Caco-2 (cell line): ENCODE results near the gene SLC25A29. TPM values are rescaled to one million over a fixed set of nuclear protein-coding genes. Genes with fewer than 3 reads are reported as not detected.

Experiments used
- BruUV-seq: library from RNA; stranded (reverse); fragments of 400-500 nt; replicated peaks from 2 replicates; lab custom pipeline; 2021; lab: Mats Ljungman, UMichigan
- CTCF ChIA-PET: fragments of 300-600 bp; sonication (Branson Sonifier 250); formaldehyde crosslinking; loops from one replicate; lab custom pipeline; 2022; ENCODE audit warnings: antibody characterized with exemption; lab: Charles Lee
- POLR2A ChIA-PET: fragments of 300-600 bp; sonication (Branson Sonifier 250); formaldehyde crosslinking; loops from one replicate; lab custom pipeline; 2022; ENCODE audit warnings: antibody characterized with exemption; lab: Charles Lee
- DNase-seq, 2 experiments: peaks; one replicate each; pipeline versions ENCODE4 v3.0.0 to v3.0.0-alpha.2; 2020 to 2022
- H3K27me3 ChIP-seq: replicated peaks from 2 replicates; pipeline ENCODE4 v1.6.0; 2011; ENCODE audit warnings: low read length; ENCODE audit not compliant: control insufficient read depth, insufficient read depth
- H3K36me3 ChIP-seq: 2 replicates; pipeline ENCODE4 v1.5.1; 2011; ENCODE audit warnings: low read length; ENCODE audit not compliant: control insufficient read depth, insufficient read depth
- H3K4me1 ChIP-seq: fragments of 250-450 bp; sonication (Bioruptor Pico); 2 replicates; pipeline ENCODE4 v1.5.1; 2020; ENCODE audit warnings: mild to moderate bottlenecking
- H3K4me3 ChIP-seq: 2 replicates; pipeline ENCODE4 v1.5.1; 2011; ENCODE audit warnings: low read depth, mild to moderate bottlenecking, control low read depth, low read length
- H3K9me3 ChIP-seq: fragments of 250-450 bp; sonication (Bioruptor Pico); 2 replicates; pipeline ENCODE4 v1.5.1; 2020; ENCODE audit warnings: mild to moderate bottlenecking, moderate library complexity
- H3K27ac Mint-ChIP-seq: one replicate; pipeline ENCODE4 v1.8.0; 2022; ENCODE audit warnings: mixed read lengths; ENCODE audit not compliant: unreplicated experiment
- H3K27me3 Mint-ChIP-seq: one replicate; pipeline ENCODE4 v1.8.0; 2022; ENCODE audit warnings: mixed read lengths; ENCODE audit not compliant: insufficient read depth, unreplicated experiment
- H3K36me3 Mint-ChIP-seq: one replicate; pipeline ENCODE4 v1.8.0; 2022; ENCODE audit warnings: mild to moderate bottlenecking, mixed read lengths; ENCODE audit not compliant: insufficient read depth, unreplicated experiment
- H3K4me1 Mint-ChIP-seq: one replicate; pipeline ENCODE4 v1.8.0; 2022; ENCODE audit warnings: low read depth, mixed read lengths; ENCODE audit not compliant: unreplicated experiment
- H3K4me3 Mint-ChIP-seq: one replicate; pipeline ENCODE4 v1.8.0; 2022; ENCODE audit warnings: mild to moderate bottlenecking, moderate library complexity, mixed read lengths; ENCODE audit not compliant: unreplicated experiment
- H3K9me3 Mint-ChIP-seq: one replicate; pipeline ENCODE4 v1.8.0; 2022; ENCODE audit warnings: mixed read lengths; ENCODE audit not compliant: unreplicated experiment
- CTCF ChIP-seq, 2 experiments: fragments of 200-600 bp in 1 of 2; IDR thresholded peaks; 1 replicate in 1 of 2; 2 replicates in 1 of 2; pipeline versions ENCODE4 v1.5.1 to v1.8.0; 2011 to 2022; ENCODE audit warnings: antibody characterized with exemption in 1 of 2, control low read depth in 1 of 2, inconsistent platforms in 1 of 2, low read depth in 1 of 2, low read length in 1 of 2, mild to moderate bottlenecking in 1 of 2, moderate library complexity in 1 of 2; ENCODE audit not compliant: insufficient read depth in 1 of 2, severe bottlenecking in 1 of 2, unreplicated experiment in 1 of 2
- intact Hi-C: fragments of 100-400 bp; cut with micrococcal nuclease; formaldehyde crosslinking; loops from one replicate; pipeline ENCODE4 v1.10.0; 2022; ENCODE audit not compliant: unreplicated experiment
- total RNA-seq: library from RNA; stranded (reverse); gene quantifications from 2 replicates; pipeline ENCODE4 v1.2.3, GENCODE V29; 2022

Gene SLC25A29
- total RNA-seq, 1 experiment from 2014 or later, result 28.5 TPM

- CTCF ChIA-PET, result interaction anchor here (1.2 kb wide), 1 partner anchor 45 kb away, joined by 3 read pairs; no protein-coding TSS in a partner anchor
- no peak for DNase-seq
Observed at GRCh38 chr14:100332071-100332639, 25.9 kb upstream of the SLC25A29 start.

GRCh38 chr14:100330388-100330931 is 24.2 kb upstream of the SLC25A29 start:
- BruUV-seq, result no TSS peak
- TF ChIP-seq CTCF (IDR thresholded peaks at IDR 0.05; ENCODE audit: insufficient read depth in 1 of 2, low read depth in 1 of 2, low read length in 1 of 2, severe bottlenecking in 1 of 2, unreplicated experiment in 1 of 2), result no peak
- H3K27me3 Mint-ChIP-seq, result no peaks in the 10 kb centered on the region
- no peak overlapping the region for H3K27ac Mint-ChIP-seq
- ChIA-PET POLR2A (no interaction called here), CTCF (no interaction called here)
- Histone ChIP-seq H3K4me1 (peaks cover 6% of the 10 kb centered on the region; the same call in 1 of the 2 replicates), H3K27me3 (no peaks in the 10 kb centered on the region), H3K4me3 (no peak overlapping the region), H3K36me3 (no peaks in the 10 kb centered on the region), H3K9me3 (no peaks in the 10 kb centered on the region)
- no peaks in the 10 kb centered on the region for H3K4me1 Mint-ChIP-seq
- DNase-seq, result no peak
- H3K4me3 Mint-ChIP-seq, result no peak overlapping the region
- H3K36me3 Mint-ChIP-seq, result peaks cover 14% of the 10 kb centered on the region
- intact Hi-C loops, result no loop called here
- H3K9me3 Mint-ChIP-seq, result no peaks in the 10 kb centered on the region

More at GRCh38 chr14:100332071-100332639, 25.9 kb upstream of the SLC25A29 start:
- intact Hi-C loops, result no loop called here
- Mint-ChIP-seq H3K27me3 (no peaks in the 10 kb centered on the region), H3K9me3 (no peaks in the 10 kb centered on the region), H3K4me3 (no peak overlapping the region), H3K4me1 (no peaks in the 10 kb centered on the region), H3K36me3 (peaks cover 14% of the 10 kb centered on the region), H3K27ac (no peak overlapping the region)
- H3K9me3 ChIP-seq, result no peaks in the 10 kb centered on the region
- H3K4me3 ChIP-seq, result no peak overlapping the region
- H3K4me1 ChIP-seq, result peaks cover 6% of the 10 kb centered on the region; the same call in 1 of the 2 replicates
- BruUV-seq, result no TSS peak
- no peaks in the 10 kb centered on the region for H3K36me3 ChIP-seq
- H3K27me3 ChIP-seq, result no peaks in the 10 kb centered on the region
- TF ChIP-seq CTCF (IDR thresholded peaks at IDR 0.05; ENCODE audit: insufficient read depth in 1 of 2, low read depth in 1 of 2, low read length in 1 of 2, severe bottlenecking in 1 of 2, unreplicated experiment in 1 of 2), result no peak
- POLR2A ChIA-PET, result no interaction called here

DNA sequence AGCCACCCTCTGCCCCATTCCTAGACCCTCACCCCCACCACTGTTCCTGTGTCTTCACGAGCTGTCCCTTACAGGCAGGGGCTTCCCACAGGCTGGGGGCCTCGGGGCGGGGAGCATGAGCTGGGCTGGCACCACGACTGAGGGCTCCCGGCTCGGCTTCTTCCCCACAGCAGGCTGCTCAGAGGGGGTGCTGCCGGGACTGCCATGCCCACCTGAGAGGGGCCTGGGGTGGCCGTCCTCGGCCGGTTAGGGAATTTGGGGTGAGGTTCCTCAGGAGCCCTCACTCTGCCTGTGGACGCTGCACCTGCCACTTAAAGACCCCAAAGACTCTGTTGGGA is 23.7 kb upstream of the SLC25A29 start:
- POLR2A ChIA-PET, result no interaction called here
- BruUV-seq, result no TSS peak

More for the DNA sequence above, 23.7 kb upstream of the SLC25A29 start:
- TF ChIP-seq CTCF (IDR thresholded peaks at IDR 0.05; ENCODE audit: insufficient read depth in 1 of 2, low read depth in 1 of 2, low read length in 1 of 2, severe bottlenecking in 1 of 2, unreplicated experiment in 1 of 2), result no peak
- Histone ChIP-seq H3K4me1 (peaks cover 6% of the 10 kb centered on the region; the same call in 1 of the 2 replicates), H3K27me3 (no peaks in the 10 kb centered on the region), H3K9me3 (no peaks in the 10 kb centered on the region), H3K36me3 (no peaks in the 10 kb centered on the region), H3K4me3 (no peak overlapping the region)
- CTCF ChIA-PET, result no interaction called here
- Mint-ChIP-seq H3K27ac (no peak overlapping the region), H3K4me3 (no peak overlapping the region), H3K9me3 (no peaks in the 10 kb centered on the region), H3K4me1 (no peaks in the 10 kb centered on the region), H3K36me3 (peaks cover 14% of the 10 kb centered on the region), H3K27me3 (no peaks in the 10 kb centered on the region)
- no peak for DNase-seq
- intact Hi-C loops, result no loop called here
